Pancreas (tissue), 10 donors: ENCODE measurements around the gene OSM. TPM values are rescaled to one million over a fixed set of nuclear protein-coding genes. Genes with fewer than 3 reads are reported as not detected.

Experiments
- ATAC-seq, 4 donors: fragments of 200-7000 bp; cut with Tn5 transposase; one replicate each; pipeline versions ENCODE4 v1.8.0 to v1.9.1; 2020; ENCODE audit warnings: mild to moderate bottlenecking in 4 of 4, moderate library complexity in 4 of 4
- DNase-seq, 6 donors: peaks; one replicate each; pipeline ENCODE4 v3.0.0-alpha.2; 2020
- FAIRE-seq: peaks from 2 replicates; lab custom pipeline; 2012; peaks lifted over from hg19 to GRCh38; lab: Jason Lieb, UNC
- H3K27ac ChIP-seq, 4 donors: fragments of 200-600 bp; sonication (generic); 1 replicate in 3 of 4; 2 replicates in 1 of 4; pipeline versions ENCODE4 v1.5.0 to v1.8.0; 2020
- H3K27me3 ChIP-seq, 4 donors: fragments of 200-600 bp; one replicate each; pipeline ENCODE4 v1.8.0; 2021
- H3K36me3 ChIP-seq, 3 donors: fragments of 200-600 bp; sonication (generic) in 1 of 3; one replicate each; pipeline versions ENCODE4 v1.5.0 to v1.8.0; 2020 to 2021
- H3K4me1 ChIP-seq, 3 donors: fragments of 200-600 bp; one replicate each; pipeline ENCODE4 v1.8.0; 2021
- H3K4me3 ChIP-seq, 4 donors: fragments of 200-600 bp; sonication (generic) in 2 of 4; one replicate each; pipeline versions ENCODE4 v1.5.0 to v1.8.0; 2020 to 2021
- H3K9me3 ChIP-seq, 4 donors: fragments of 200-600 bp; one replicate each; pipeline ENCODE4 v1.8.0; 2021
- CTCF ChIP-seq, 4 donors: fragments of 200-600 bp; sonication (generic) in 3 of 4; IDR thresholded peaks; one replicate each; pipeline versions ENCODE4 v1.5.0 to v1.8.0; 2021; ENCODE audit warnings: antibody characterized with exemption in 4 of 4
- WGBS, 2 donors: extraction: QIAGEN DNeasy Blood & Tissue Kit; methylation state at CpG; one replicate each; pipeline ENCODE4 v1.1.7; 2013; 5-methylcytosine and 5-hydroxymethylcytosine counted together
- intact Hi-C, 3 donors: fragments of 100-400 bp; cut with DNase I; formaldehyde crosslinking; loops; one replicate each; pipeline versions ENCODE4 v1.11.1 to v1.14.2; 2022
- polyA plus RNA-seq, 2 donors: library from polyadenylated mRNA; stranded (reverse); fragments of 200-250 nt; gene quantifications; one replicate each; pipeline ENCODE4 v1.2.3, GENCODE V29; 2013
- total RNA-seq, 6 donors: library from RNA; stranded (reverse); fragmentation: NEBNext Ultra II Directional in 4 of 6; extraction: Animal tissue kit (Norgen Biotek cat#: 25700) in 4 of 6; gene quantifications; one replicate each; pipeline versions ENCODE4 v1.2.1 to v1.2.4, GENCODE V29; 2021 to 2023
- donor health status: healthy with polysubstance abuse.
- donor health status: DM: no; HTN: no; CAD: no; lungs with moderate emphysema.
- donor health status: DM: no; HTN: no; CAD: no.
- donor health status: control.
- donor health status: control.
- donor health status: Bipolar disorder and iron deficiency.
- donor health status: DM: yes; HTN: yes; CAD: no.
- donor health status: DM: no; HTN: no; CAD: no.
- donor health status: DM: no; HTN: no; CAD: no.
- donor health status: DM: yes; HTN: yes; CAD: no.

OSM gene
- total and polyA plus RNA-seq, 8 donors, result 0.13 to 1.5 (median 0.26) TPM; not detected in 1

DNA sequence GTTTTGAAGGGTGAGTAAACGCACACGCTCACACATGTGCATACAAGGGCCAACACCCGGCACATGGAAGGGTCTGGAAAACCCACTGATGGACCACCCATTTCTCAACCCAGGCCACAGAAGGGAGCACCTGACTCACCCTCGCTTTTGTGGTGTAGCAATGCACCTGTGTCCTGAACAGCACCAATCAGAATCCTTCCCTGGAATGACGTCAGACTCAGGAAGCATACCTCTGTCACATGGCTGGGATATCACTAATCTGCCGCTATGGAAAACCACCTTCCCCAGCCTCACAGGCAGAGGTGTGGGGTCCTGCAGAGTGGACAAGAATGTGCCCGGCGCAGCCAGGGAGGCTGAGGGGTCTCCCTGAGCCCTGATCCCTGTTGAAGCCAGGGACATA, 9.0 kb upstream of the OSM start:
- DNase-seq, result no peak
- Histone ChIP-seq H3K36me3 (no peaks in the 10 kb centered on the region), H3K4me3 (no peak overlapping the region), H3K9me3 (no peaks in the 10 kb centered on the region), H3K27me3 (no peaks in the 10 kb centered on the region), H3K27ac (no peak overlapping the region), H3K4me1 (no peaks in the 10 kb centered on the region)
- FAIRE-seq, result no peak
- 48% methylated on average over 8 of the region's 8 CpGs for WGBS, 2 donors
- ATAC-seq, result peak; percentile 32 to 64 (median 50)
- no peak for TF ChIP-seq CTCF (IDR thresholded peaks at IDR 0.05)
- intact Hi-C loops, result no loop called here

- no peak for TF ChIP-seq CTCF (IDR thresholded peaks at IDR 0.05)
- Histone ChIP-seq H3K27ac (no peak overlapping the region), H3K36me3 (no peaks in the 10 kb centered on the region), H3K9me3 (no peaks in the 10 kb centered on the region), H3K4me1 (no peaks in the 10 kb centered on the region), H3K4me3 (no peak overlapping the region), H3K27me3 (no peaks in the 10 kb centered on the region)
- WGBS, 2 donors, result 85 to 88% methylated on average over 9 of the region's 9 CpGs
- ATAC-seq, result no peak
- FAIRE-seq, result no peak
- intact Hi-C loops, result no loop called here
- peak in 1 of 6 donors; percentile 7 for DNase-seq
These were observed 7.8 kb upstream of the OSM start for GRCh38 chr22:30274437-30274812.

DNA sequence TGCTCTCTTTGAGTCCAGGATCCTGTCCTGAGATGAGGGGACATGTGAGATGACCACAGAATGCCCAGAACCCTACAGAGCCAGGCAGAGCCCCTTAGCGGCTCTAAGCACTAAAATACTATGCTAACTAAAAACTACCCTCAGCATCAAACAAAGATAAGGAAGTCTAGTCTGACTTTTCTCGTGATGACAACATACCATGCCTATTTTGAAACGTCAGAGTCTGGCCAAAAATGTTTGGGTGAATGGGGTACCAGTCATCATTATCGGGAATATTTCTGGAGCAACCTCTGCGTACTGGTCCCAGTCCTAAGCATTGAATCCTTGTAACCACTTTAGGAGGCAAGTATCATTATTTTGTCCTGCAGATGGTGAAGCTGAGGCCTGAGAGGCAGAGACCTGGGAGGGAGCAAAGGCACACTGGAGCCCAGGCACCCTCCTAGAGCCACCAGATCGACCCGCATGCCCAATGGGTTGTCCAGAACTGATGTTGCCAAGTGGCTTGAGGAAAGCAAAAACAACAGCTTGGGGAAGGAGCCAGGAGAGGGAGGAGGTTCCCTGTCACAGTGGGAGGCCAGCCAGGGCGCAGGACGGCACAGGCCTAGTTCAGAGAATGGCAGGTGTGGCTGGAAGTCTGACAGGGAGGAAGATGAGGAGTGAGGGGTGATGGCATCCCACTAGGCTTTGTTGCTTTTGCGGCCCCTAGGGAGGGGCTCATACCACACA, 7.2 kb upstream of the OSM start:
- no peaks in the 10 kb centered on the region for H3K36me3 ChIP-seq
- H3K4me1 ChIP-seq, result no peaks in the 10 kb centered on the region
- H3K4me3 ChIP-seq, result no peak overlapping the region
- WGBS, 2 donors, result 64 to 70% methylated on average over 10 of the region's 10 CpGs
- intact Hi-C loops, result no loop called here
- TF ChIP-seq CTCF (IDR thresholded peaks at IDR 0.05), result no peak
- FAIRE-seq, result no peak
- ATAC-seq, result no peak
- no peaks in the 10 kb centered on the region for H3K9me3 ChIP-seq
- no peaks in the 10 kb centered on the region for H3K27me3 ChIP-seq
- no peak overlapping the region for H3K27ac ChIP-seq
- DNase-seq, result peak in 1 of 6 donors; percentile 30

DNA sequence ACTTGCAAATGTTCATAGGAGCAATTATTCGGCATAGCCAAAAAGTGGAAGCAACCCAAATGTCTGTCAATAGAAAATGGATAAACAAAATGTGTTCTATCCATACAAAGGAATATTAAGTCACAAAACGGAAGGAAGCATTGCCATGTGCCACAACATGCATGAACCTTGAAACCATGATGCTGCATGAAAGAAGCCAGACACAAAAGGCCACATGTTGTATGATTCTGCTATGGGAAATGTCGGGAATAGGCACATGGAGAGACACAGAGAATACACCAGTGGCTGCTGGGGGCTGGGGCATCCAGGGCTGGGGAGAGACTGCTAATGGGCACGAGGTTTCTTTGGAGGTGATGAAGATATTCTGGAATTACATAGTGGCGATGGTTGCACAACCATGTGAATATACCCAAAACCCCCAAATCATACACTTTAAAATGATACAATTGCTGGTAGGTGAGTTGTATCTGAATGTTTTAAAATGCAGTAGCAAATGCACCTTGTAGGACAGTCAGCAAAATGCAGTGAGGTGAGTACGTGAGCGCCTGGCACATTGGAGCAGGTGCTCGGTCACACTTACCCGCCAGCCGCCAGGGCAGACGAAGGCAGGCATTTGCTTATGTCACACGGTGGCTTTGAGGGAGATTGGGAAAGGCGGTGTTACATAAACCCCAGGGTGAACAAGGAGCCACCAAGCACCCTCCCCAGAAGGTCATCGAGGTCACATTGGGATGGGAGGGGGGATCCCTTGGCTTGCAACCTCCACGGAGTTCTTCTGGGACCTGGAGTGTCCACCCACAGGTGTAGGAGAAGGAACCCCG, 6.3 kb upstream of the OSM start:
- Histone ChIP-seq H3K27me3 (no peaks in the 10 kb centered on the region), H3K9me3 (no peaks in the 10 kb centered on the region), H3K4me3 (no peak overlapping the region), H3K36me3 (no peaks in the 10 kb centered on the region), H3K27ac (no peak overlapping the region), H3K4me1 (no peaks in the 10 kb centered on the region)
- ATAC-seq (no peak), DNase-seq (peak in 1 of 6 donors; percentile 11), FAIRE-seq (no peak)
- no peak for TF ChIP-seq CTCF (IDR thresholded peaks at IDR 0.05)
- intact Hi-C loops, result no loop called here
- WGBS, 2 donors, result 64 to 69% methylated on average over 16 of the region's 16 CpGs
